ENCODE data around the gene KRT10. TPM values are rescaled to one million over a fixed set of nuclear protein-coding genes. Genes with fewer than 3 reads are reported as not detected.
"Not testable (repeated sequence)": the region's sequence is repeated elsewhere in the genome, so short reads cannot be mapped to it uniquely, and the experiment has no call there.

Gene KRT10
- 75.2 and 76.4 TPM in 2 replicates for total RNA-seq (2014; rRNA removed; shearing (Covaris generic); ENCODE audit: low replicate concordance)

DNA sequence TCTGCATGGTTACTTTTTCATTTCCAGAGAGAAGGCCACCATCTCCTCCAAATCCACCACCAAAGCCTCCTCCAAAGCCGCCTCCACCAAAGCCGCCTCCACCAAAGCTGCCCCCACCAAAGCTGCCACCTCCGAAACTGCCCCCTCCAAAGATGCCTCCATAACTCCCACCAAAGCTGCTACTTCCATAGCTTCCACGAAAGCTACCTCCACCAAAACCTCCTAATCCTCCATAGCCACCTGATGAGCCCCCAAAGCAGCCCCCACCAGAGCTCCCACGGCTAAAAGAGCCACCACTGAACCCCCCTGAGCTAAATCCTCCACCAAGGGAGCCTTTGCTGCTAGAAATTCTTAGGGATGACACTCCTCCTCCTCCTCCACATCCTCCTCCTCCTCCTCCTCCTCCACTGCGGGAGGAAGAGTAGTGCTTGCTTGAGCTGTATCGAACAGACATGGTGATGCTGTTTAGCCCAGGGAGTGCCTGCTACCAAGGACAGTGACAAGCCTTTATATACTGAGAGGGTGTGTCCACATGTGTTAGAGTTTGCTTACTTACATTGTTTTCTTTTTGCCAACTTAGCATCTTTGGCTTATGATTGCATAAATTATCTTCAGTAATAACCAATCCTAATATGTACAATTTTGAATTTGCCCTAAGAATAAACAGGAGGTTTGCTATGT, at the start of gene KRT10:
Gene KRT10, minus strand, starts transcription at position 483 of the 681 bp plus-strand sequence. Its CDS starts 29 bp downstream, at position 454.
- DNase-seq (ENCODE audit: low read depth) = no peak
- in situ Hi-C loops (cut with HindIII; ENCODE audit: low pct_unique_long_range_greater_than_20kb, low sequenced_read_pairs) = no loop called here

DNA sequence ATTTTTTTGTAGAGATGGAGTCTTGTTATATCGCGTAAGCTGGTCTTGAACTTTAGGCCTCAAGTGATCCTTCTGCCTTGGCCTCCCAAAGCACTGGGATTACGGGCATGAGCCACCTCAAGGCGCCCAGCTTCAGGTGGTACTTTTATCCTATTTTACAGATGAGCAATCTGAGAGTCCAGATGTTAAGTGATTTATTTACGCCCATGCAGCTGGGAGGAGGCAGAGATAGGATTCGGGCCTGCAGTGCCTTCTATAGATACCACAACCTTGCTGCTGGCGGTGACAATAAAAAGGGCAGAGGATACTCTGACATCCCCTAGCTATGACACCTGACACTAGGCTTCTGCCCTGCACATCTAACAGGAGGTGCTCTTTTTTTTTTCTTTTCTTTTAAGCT, 48.9 kb upstream of the KRT10 start:
- in situ Hi-C loops (cut with HindIII; ENCODE audit: low pct_unique_long_range_greater_than_20kb, low sequenced_read_pairs) = no loop called here
- no peak for DNase-seq (ENCODE audit: low read depth)

DNA sequence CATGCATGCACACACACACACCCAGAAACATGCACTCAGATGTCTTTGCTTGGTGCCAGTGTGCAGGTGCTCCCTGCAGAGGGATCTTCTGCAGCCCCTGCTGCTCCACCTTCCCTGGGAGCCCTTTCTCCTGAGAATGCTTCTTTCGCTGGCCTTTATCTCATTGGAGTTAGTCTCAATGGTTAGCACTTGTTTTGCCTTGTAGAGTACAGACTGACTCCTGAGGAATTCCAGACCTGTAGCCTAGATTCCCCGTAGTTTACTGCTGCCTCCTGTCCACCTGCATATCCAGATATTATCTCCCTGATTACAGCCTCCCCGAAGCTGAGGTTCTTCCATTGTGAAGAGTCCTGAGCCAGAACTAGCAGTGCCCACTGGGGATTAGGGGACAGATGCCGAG, 47.7 kb upstream of the KRT10 start:
- in situ Hi-C loops (cut with HindIII; ENCODE audit: low pct_unique_long_range_greater_than_20kb, low sequenced_read_pairs) = no loop called here

DNA sequence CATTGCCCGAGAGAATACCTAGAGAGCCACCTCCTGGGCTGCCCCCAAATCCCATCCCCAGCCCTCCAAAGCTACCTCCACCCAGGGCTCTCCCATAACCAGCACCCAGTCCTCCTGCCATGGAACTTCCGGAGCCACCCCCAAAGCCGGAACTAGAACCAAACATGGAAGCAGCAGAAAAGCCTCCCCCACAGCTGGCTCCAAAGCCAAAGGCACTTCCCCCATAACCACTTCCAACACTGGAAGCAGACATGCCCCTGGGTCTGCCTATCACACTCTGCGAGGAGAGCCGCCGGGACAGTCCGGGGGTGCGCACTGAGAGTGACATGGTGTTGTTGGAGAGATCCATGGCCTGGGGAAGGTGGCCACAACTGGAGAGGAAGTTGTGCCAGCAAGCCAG, 44.4 kb upstream of the KRT10 start, which contains the start of gene KRT12:
Gene KRT12, minus strand, starts transcription at position 386 of the 400 bp plus-strand sequence. Its CDS starts 37 bp downstream, at position 349.
- no peak for DNase-seq (ENCODE audit: low read depth)
- in situ Hi-C loops (cut with HindIII; ENCODE audit: low pct_unique_long_range_greater_than_20kb, low sequenced_read_pairs) = no loop called here

More for the DNA sequence above, 47.7 kb upstream of the KRT10 start:
- DNase-seq (ENCODE audit: low read depth) = no peak

DNA sequence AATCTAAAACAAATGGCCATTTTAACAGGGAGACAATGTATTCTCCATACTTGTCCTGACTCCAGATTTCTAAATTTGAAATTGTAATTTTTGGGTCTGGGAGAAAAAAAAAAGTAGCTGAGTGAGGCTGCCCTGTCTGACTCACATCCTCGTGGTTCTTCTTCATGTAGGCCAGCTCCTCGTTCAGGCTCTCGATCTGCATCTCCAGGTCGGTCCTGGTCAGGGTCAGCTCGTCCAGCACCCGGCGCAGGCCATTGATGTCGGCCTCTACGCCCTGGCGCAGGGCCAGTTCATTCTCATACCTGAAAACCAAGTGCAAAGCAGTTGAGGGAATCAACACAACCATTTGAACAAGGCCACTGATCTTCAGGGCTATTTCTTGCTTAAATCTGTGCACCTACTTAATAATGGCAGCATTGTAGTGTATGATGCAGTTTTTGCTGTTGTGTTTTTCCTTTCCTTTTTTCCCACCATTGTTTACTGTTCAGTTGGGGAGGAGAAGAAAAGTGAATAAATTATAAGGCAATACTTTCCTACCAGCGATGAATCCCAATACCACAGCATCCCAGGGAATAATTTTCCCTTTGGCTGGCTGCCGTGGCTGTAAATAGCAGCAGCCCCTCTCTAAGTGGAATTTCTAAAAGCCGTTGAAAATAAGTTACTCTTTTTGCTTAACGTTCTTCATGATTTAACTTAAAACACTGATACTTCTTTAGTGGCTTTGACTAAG, 42.4 kb upstream of the KRT10 start:
- in situ Hi-C loops (cut with HindIII; ENCODE audit: low pct_unique_long_range_greater_than_20kb, low sequenced_read_pairs) = no loop called here
- DNase-seq (ENCODE audit: low read depth) = no peak

DNA sequence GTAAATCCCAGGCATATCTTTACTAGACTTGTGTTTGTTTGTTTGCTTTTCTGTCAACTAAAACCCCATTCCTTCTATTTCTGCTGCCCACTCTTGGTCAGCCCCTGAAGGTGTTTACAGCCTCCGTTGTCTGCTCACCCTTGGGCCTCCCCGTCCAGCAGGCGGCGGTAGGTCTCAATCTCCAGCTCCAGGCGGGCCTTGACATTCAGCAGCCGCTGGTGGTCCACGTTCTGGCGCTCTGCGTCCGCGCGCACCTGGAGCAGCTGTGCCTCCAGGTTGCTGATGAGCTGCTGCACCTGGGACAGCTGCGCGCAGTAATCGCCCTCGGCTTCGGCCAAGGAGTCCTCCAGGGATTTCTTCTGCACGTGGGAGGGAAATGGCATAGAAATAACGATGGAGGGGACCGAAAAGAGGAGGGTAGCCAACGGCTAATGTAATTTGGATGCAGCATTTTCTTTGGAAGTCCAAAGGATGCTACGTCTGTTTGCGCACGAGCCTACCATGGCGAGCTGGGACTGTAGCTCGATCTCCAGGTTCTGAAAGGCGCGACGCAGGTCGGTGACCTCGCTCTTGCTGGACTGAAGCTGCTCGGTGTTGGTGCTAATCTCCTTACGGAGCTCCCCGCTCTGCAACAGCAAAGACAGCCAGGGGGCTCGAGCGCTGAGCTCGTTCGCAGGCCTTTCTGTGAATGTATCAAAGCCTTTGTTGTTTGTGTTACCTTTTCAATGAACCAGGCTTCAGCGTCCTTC, 40.7 kb upstream of the KRT10 start:
- in situ Hi-C loops (cut with HindIII; ENCODE audit: low pct_unique_long_range_greater_than_20kb, low sequenced_read_pairs) = no loop called here
- DNase-seq (ENCODE audit: low read depth) = no peak

DNA sequence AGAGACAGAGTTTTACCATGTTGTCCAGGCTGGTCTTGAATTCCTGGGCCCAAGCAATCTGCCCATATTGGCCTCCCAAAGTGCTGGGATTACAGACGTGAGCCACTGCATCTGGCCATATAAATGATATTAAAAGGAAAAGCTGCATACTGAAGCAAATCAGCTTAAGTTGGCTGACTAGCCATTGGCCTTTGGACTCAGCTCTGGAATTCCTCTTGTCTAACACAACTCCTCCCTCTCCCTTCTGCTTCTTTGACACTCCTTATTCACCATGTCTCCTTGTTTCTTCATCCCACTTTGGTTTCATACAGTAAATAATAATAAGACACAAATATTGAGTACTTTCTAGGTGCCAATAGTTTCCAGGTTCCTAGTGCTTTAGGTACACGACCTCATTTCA, 37.1 kb upstream of the KRT10 start:
- in situ Hi-C loops (cut with HindIII; ENCODE audit: low pct_unique_long_range_greater_than_20kb, low sequenced_read_pairs) = no loop called here
- no peak for DNase-seq (ENCODE audit: low read depth)

DNA sequence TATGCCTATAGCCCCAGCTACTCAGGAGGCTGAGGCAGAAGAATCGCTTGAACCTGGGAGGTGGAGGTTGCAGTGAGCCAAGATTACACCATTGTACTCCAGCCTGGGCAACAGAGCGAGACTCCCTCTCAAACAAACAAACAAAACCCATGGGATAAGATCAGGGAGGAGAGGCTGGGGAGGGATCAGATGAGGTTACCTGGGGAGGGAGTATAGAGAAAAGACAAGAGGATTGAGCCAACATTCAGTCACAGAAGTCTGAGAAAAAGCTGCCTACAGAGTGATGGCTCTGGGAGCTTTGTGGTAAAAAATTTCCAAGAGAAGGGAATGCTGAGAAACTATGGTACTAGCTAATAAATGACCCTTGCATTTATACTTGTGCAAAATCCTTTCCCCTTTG, 36.3 kb upstream of the KRT10 start:
- in situ Hi-C loops (cut with HindIII; ENCODE audit: low pct_unique_long_range_greater_than_20kb, low sequenced_read_pairs) = not testable (repeated sequence)
- DNase-seq (ENCODE audit: low read depth) = peak; percentile 26

DNA sequence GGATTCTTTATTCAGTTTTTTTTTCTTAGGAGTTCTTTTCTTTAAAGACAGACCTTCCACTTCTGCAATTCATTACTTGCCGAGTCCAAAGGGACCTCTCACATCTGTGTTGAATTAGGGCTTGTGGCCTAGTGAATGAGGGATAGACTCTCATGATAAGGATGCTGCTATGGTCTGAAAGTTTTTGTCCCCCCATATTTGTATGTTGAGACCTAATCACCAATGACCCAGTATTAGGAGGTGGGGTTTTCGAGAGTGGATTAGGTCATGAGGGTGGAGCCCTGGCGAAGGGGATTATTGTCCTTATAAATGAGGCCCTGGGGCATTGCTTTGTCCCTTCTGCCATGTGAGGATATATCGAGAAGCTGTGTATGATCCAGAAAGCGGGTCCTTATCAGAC, 35.1 kb upstream of the KRT10 start:
- no peak for DNase-seq (ENCODE audit: low read depth)
- in situ Hi-C loops (cut with HindIII; ENCODE audit: low pct_unique_long_range_greater_than_20kb, low sequenced_read_pairs) = no loop called here

DNA sequence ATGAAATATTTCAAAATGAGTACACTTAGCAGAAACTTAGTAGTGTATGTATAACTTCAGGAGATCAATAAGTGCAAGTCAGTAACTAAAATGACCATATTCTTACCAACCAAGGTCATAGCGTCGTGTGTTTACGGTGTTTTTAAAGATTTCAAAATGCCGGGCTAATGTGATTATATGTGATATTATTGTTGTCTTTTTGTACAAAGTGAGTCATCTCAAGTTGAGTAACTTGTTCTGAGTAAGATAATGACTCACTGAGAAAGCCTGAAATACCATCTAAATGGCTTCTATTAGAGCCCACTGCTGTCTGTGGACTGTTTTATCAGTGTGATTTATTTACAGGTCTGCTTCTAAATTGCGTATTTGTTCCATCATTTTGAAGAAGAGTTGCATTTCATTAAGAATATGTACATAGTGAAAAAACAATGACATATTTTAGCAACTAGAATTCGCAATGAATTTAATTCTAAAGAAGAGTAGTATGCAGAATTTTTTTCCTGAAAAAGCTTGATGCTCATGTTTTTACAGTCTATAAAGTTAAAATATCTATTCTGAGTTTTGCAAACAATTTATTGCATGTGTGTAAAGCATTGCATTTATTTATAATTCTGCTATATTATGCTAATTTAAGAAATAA, 31.9 kb upstream of the KRT10 start:
- DNase-seq (ENCODE audit: low read depth) = peak; percentile 69
- in situ Hi-C loops (cut with HindIII; ENCODE audit: low pct_unique_long_range_greater_than_20kb, low sequenced_read_pairs) = no loop called here

DNA sequence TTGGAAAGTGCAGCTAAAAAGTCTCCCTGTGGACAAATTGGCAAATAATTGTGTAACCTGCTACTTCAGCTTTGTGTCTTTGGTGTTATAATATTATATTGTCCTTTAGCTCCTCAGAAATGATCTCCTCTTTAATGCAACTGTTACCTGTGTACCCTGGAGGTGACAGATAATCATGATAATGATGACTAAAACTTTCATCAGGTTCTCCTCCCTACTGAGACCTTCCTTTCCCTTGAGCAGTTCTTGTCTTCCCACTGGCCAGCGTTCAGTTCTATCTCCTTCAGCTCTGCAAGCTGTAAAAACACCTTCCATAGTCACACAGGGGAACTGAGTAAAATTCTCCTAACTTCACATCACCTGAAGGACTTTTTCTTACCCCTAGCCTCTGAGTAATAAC, 29.9 kb upstream of the KRT10 start:
- no peak for DNase-seq (ENCODE audit: low read depth)
- in situ Hi-C loops (cut with HindIII; ENCODE audit: low pct_unique_long_range_greater_than_20kb, low sequenced_read_pairs) = no loop called here

DNA sequence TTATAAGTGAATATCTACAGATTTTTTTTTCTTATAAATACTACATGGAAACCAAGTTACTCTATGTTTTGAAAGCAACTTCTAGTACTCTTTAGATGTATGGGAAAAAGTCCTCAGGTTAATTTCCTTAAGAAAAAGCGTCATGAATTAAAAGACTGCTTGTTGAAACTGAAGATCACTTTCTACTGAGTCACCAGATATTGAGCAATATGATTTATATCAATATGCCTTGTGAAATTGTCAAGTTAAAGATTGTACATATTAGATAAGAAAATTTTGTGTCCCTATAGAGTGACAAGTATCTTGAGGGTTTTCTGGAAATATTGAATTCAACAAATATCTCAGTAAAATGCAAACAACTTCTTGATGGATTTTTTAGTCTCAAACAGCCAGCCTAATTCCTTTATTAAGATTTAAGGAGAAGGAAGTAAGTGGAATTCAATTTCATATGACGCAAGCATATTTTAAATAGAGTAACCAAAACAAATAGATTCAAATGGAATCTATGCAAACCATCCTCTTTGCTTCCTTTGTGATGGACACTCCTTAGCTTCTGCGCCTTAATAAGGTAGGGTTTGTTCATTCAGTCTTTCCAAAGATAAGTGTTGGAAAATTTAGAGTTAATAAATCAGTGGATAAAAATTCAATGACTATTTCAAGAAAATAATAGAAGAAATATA, 28.0 kb upstream of the KRT10 start:
- DNase-seq (ENCODE audit: low read depth) = no peak
- in situ Hi-C loops (cut with HindIII; ENCODE audit: low pct_unique_long_range_greater_than_20kb, low sequenced_read_pairs) = no loop called here

DNA sequence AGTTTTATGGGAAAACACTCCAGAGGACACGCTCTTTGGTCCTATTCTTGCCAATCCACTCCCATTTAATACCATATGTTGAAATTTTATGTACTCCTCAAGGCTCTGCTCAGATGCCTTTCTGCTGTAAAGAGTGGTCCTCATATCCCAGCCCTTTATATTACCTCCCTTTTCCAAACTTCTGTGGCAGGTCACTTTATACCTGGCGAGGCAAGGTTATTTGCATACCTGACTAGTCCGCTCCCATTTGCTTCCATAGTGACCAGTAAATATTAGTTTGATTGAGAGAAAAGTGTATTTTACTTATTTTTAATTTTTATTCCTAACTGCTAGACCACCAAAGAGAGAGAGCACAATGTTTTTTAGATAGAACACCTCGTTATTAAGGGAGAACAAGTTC, 27.3 kb upstream of the KRT10 start:
- in situ Hi-C loops (cut with HindIII; ENCODE audit: low pct_unique_long_range_greater_than_20kb, low sequenced_read_pairs) = no loop called here
- no peak for DNase-seq (ENCODE audit: low read depth)

DNA sequence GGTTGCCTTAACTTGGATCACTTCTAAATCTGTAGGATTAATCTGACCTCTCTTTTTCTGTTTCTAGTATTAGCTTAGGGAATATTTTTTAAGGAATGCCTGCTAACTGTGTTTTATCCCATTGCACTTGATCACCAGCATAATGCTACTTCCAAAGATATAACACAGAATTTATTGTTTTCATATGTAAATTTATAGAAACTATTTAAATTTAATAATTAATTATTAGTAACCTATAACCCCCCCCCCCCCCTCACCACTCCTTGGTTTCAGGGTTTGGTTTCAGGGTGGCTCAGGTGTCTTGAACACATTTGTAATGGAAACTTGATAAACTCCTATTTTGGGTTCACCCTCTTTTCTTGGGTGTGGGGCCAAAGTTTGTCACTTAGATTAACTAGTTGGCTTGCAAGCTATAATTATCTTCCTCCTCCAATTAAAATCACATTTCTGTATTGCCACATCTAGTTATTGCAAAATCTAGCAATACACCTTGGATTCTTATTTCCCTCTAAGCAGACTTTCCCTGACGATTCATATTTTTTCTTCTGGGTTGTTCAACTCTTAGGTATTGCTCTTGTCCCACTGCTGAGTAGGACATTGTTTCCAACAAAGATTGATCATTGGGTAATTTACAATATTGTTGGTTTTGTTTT, 26.3 kb upstream of the KRT10 start:
- DNase-seq (ENCODE audit: low read depth) = no peak
- in situ Hi-C loops (cut with HindIII; ENCODE audit: low pct_unique_long_range_greater_than_20kb, low sequenced_read_pairs) = no loop called here

DNA sequence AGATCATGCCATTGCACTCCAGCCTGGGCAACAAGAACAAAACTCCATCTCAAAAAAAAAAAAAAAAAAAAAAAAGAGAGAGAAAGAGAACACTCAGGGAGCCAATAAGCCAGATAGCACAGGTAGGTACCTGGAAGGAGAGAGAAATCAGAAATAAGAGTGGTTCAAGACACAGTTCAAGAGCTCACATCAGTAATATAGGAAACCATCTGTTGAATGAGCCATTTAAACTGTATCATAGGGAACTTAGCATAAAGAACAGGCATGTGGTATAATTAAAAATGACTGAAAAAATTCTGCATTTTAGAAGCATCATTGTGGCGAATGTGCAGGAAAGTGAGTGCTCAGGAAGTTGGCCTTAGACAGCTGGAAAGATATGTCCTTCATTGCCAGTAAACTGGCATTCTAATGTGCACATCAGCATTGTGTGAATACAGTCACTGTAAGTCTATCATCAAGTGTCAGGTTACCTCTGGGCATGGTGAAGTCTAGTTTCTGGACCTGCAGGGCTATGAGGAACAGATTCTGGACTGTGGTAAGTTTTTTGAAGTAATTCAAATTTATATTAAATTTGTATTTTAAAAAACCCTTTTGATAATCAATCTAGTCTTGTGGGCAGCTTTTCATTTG, 24.2 kb upstream of the KRT10 start:
- in situ Hi-C loops (cut with HindIII; ENCODE audit: low pct_unique_long_range_greater_than_20kb, low sequenced_read_pairs) = no loop called here
- no peak for DNase-seq (ENCODE audit: low read depth)

DNA sequence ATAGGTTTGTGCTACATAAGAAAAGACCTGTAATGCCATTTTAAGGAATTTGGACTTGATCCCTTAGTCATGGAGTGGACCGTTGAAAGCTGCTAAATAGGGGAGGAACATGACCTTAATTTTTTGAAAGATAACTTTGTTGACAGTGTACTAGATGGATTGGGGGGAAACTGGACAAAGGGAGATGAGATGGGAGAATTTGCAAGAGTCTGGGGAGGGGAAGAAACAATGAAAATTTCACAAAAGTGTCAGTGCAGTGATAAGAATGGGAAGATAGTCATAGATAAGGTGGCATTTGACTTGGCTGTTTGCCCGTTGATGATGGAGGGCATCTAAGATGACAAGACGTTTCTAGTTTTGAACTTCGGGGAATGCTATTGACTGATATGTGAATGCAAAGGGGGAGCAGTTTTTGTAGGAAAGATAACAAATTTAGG, 22.3 kb upstream of the KRT10 start:
- DNase-seq (ENCODE audit: low read depth) = no peak
- in situ Hi-C loops (cut with HindIII; ENCODE audit: low pct_unique_long_range_greater_than_20kb, low sequenced_read_pairs) = no loop called here

DNA sequence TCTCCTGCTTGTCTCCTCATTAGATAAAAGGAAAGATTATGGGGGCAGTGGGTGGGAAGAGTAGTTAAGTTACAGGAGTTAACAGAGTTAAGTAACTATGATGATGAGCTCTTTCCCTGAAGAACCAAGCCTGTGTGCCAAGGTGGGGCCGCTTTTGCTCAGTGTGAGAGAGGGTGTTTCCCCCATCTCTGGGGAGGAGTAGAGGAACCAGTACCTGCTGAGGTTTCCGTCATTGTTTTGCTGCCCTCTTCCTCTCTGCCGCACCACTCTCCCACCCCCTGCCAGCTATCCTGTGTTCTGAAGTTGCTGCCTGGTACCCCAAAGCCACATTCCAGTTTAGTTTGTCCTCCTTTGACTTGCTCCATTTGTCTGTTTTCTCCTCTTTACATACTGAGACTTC, 20.8 kb upstream of the KRT10 start:
- in situ Hi-C loops (cut with HindIII; ENCODE audit: low pct_unique_long_range_greater_than_20kb, low sequenced_read_pairs) = no loop called here
- DNase-seq (ENCODE audit: low read depth) = no peak
